ENCODE data around the gene CDH4.

The CDH4 gene

GRCh38 chr20:61590236-61590635 is 338.2 kb downstream of the CDH4 start:
- Mint-ChIP-seq H3K4me1 (no peaks in the 10 kb centered on the region), H3K9me3 (peaks cover 4% of the 10 kb centered on the region), H3K4me3 (no peak overlapping the region), H3K36me3 (no peaks in the 10 kb centered on the region), H3K27ac (no peak overlapping the region)
- no peak for DNase-seq (ENCODE audit: low spot score in 2 of 2)
- no peak for ATAC-seq

- no peak for DNase-seq (ENCODE audit: low spot score in 2 of 2)
Observed at GRCh38 chr20:61593516-61593915, 341.5 kb downstream of the CDH4 start.

GRCh38 chr20:61594198-61594597 is 342.1 kb downstream of the CDH4 start:
- Mint-ChIP-seq H3K9me3 (peaks cover 8% of the 10 kb centered on the region), H3K27ac (no peak overlapping the region), H3K4me3 (no peak overlapping the region), H3K4me1 (no peaks in the 10 kb centered on the region), H3K36me3 (no peaks in the 10 kb centered on the region)
- no peak for DNase-seq (ENCODE audit: low spot score in 2 of 2)
- ATAC-seq: no peak

More at GRCh38 chr20:61593516-61593915, 341.5 kb downstream of the CDH4 start:
- no peak for ATAC-seq
- Mint-ChIP-seq H3K4me3 (no peak overlapping the region), H3K9me3 (peaks cover 8% of the 10 kb centered on the region), H3K4me1 (no peaks in the 10 kb centered on the region), H3K27ac (no peak overlapping the region), H3K36me3 (no peaks in the 10 kb centered on the region)

- Mint-ChIP-seq H3K36me3 (no peaks in the 10 kb centered on the region), H3K4me1 (no peaks in the 10 kb centered on the region)
Observed at GRCh38 chr20:61595216-61595615, 343.2 kb downstream of the CDH4 start.

GRCh38 chr20:61596687-61597330 is 344.7 kb downstream of the CDH4 start:
- Mint-ChIP-seq H3K27ac (no peak overlapping the region), H3K4me3 (no peak overlapping the region), H3K36me3 (no peaks in the 10 kb centered on the region), H3K9me3 (peaks cover 8% of the 10 kb centered on the region), H3K4me1 (no peaks in the 10 kb centered on the region)
- DNase-seq (ENCODE audit: low spot score in 2 of 2) (no peak), ATAC-seq (no peak)

More at GRCh38 chr20:61595216-61595615, 343.2 kb downstream of the CDH4 start:
- ATAC-seq: no peak
- Mint-ChIP-seq H3K4me3 (no peak overlapping the region), H3K27ac (no peak overlapping the region), H3K9me3 (peaks cover 8% of the 10 kb centered on the region)
- DNase-seq (ENCODE audit: low spot score in 2 of 2): no peak

GRCh38 chr20:61597996-61598395 is 345.9 kb downstream of the CDH4 start:
- ATAC-seq: no peak
- H3K4me3 Mint-ChIP-seq: no peak overlapping the region
- no peaks in the 10 kb centered on the region for H3K36me3 Mint-ChIP-seq
- DNase-seq (ENCODE audit: low spot score in 2 of 2): no peak
- no peaks in the 10 kb centered on the region for H3K4me1 Mint-ChIP-seq
- no peak overlapping the region for H3K27ac Mint-ChIP-seq
- H3K9me3 Mint-ChIP-seq: peaks cover 4% of the 10 kb centered on the region

GRCh38 chr20:61598586-61598985 is 346.5 kb downstream of the CDH4 start:
- Mint-ChIP-seq H3K4me3 (no peak overlapping the region), H3K9me3 (peaks cover 4% of the 10 kb centered on the region)
- no peak for ATAC-seq

GRCh38 chr20:61599061-61599531 is 347.0 kb downstream of the CDH4 start:
- Mint-ChIP-seq H3K4me1 (no peaks in the 10 kb centered on the region), H3K9me3 (peaks cover 4% of the 10 kb centered on the region), H3K4me3 (no peak overlapping the region), H3K36me3 (no peaks in the 10 kb centered on the region), H3K27ac (no peak overlapping the region)
- ATAC-seq (no peak), DNase-seq (ENCODE audit: low spot score in 2 of 2) (no peak)

More at GRCh38 chr20:61598586-61598985, 346.5 kb downstream of the CDH4 start:
- H3K36me3 Mint-ChIP-seq: no peaks in the 10 kb centered on the region
- no peak overlapping the region for H3K27ac Mint-ChIP-seq
- H3K4me1 Mint-ChIP-seq: no peaks in the 10 kb centered on the region
- DNase-seq (ENCODE audit: low spot score in 2 of 2): no peak

- DNase-seq (ENCODE audit: low spot score in 2 of 2) (no peak), ATAC-seq (no peak)
- no peaks in the 10 kb centered on the region for H3K4me1 Mint-ChIP-seq
- H3K4me3 Mint-ChIP-seq: no peak overlapping the region
- no peaks in the 10 kb centered on the region for H3K36me3 Mint-ChIP-seq
- no peak overlapping the region for H3K27ac Mint-ChIP-seq
- peaks cover 4% of the 10 kb centered on the region for H3K9me3 Mint-ChIP-seq
Observed at GRCh38 chr20:61599541-61599992, 347.5 kb downstream of the CDH4 start.

- Mint-ChIP-seq H3K4me3 (no peak overlapping the region), H3K27ac (no peak overlapping the region), H3K4me1 (no peaks in the 10 kb centered on the region), H3K36me3 (no peaks in the 10 kb centered on the region), H3K9me3 (peaks cover 4% of the 10 kb centered on the region)
- ATAC-seq (no peak), DNase-seq (ENCODE audit: low spot score in 2 of 2) (no peak)
Observed at GRCh38 chr20:61600016-61600415, 348.0 kb downstream of the CDH4 start.

GRCh38 chr20:61601361-61601760 is 349.3 kb downstream of the CDH4 start:
- no peak overlapping the region for H3K4me3 Mint-ChIP-seq
- DNase-seq (ENCODE audit: low spot score in 2 of 2) (no peak), ATAC-seq (no peak)
- peaks cover 4% of the 10 kb centered on the region for H3K9me3 Mint-ChIP-seq
- H3K4me1 Mint-ChIP-seq: no peaks in the 10 kb centered on the region
- H3K36me3 Mint-ChIP-seq: no peaks in the 10 kb centered on the region
- H3K27ac Mint-ChIP-seq: no peak overlapping the region

- no peaks in the 10 kb centered on the region for H3K4me1 Mint-ChIP-seq
- H3K27ac Mint-ChIP-seq: no peak overlapping the region
- H3K9me3 Mint-ChIP-seq: peaks cover 1% of the 10 kb centered on the region
- no peaks in the 10 kb centered on the region for H3K36me3 Mint-ChIP-seq
- ATAC-seq (no peak), DNase-seq (ENCODE audit: low spot score in 2 of 2) (no peak)
- H3K4me3 Mint-ChIP-seq: no peak overlapping the region
Observed at GRCh38 chr20:61601853-61602252, 349.8 kb downstream of the CDH4 start.

- Mint-ChIP-seq H3K4me3 (no peak overlapping the region), H3K4me1 (no peaks in the 10 kb centered on the region), H3K27ac (peak overlapping the region; percentile 40), H3K9me3 (no peaks in the 10 kb centered on the region), H3K36me3 (no peaks in the 10 kb centered on the region)
- ATAC-seq: no peak
- DNase-seq (ENCODE audit: low spot score in 2 of 2): no peak
Observed at GRCh38 chr20:61603715-61604114, 351.7 kb downstream of the CDH4 start.

- Mint-ChIP-seq H3K4me1 (no peaks in the 10 kb centered on the region), H3K4me3 (no peak overlapping the region), H3K27ac (no peak overlapping the region), H3K36me3 (no peaks in the 10 kb centered on the region), H3K9me3 (no peaks in the 10 kb centered on the region)
- ATAC-seq (no peak), DNase-seq (ENCODE audit: low spot score in 2 of 2) (no peak)
Observed at GRCh38 chr20:61604549-61604948, 352.5 kb downstream of the CDH4 start.

GRCh38 chr20:61605283-61605682 is 353.2 kb downstream of the CDH4 start:
- ATAC-seq: no peak

GRCh38 chr20:61605862-61606557 is 353.9 kb downstream of the CDH4 start:
- Mint-ChIP-seq H3K9me3 (peaks cover 3% of the 10 kb centered on the region), H3K4me3 (no peak overlapping the region), H3K36me3 (no peaks in the 10 kb centered on the region), H3K27ac (no peak overlapping the region), H3K4me1 (no peaks in the 10 kb centered on the region)
- ATAC-seq: no peak
- no peak for DNase-seq (ENCODE audit: low spot score in 2 of 2)

More at GRCh38 chr20:61605283-61605682, 353.2 kb downstream of the CDH4 start:
- H3K27ac Mint-ChIP-seq: no peak overlapping the region
- peaks cover 3% of the 10 kb centered on the region for H3K9me3 Mint-ChIP-seq
- no peaks in the 10 kb centered on the region for H3K36me3 Mint-ChIP-seq
- H3K4me3 Mint-ChIP-seq: no peak overlapping the region
- no peak for DNase-seq (ENCODE audit: low spot score in 2 of 2)
- H3K4me1 Mint-ChIP-seq: no peaks in the 10 kb centered on the region

Measured in stimulated activated effector memory CD8-positive, alpha-beta T cell treated with anti-CD3 and anti-CD28 coated beads, Interleukin-12 subunit alpha, Interleukin-12 subunit beta, amount 100 ng/mL, for 72 hours (primary cell).